Neural cell (in vitro differentiated cells): Measurements from ENCODE around the gene LZTR1. TPM values are rescaled to one million over a fixed set of nuclear protein-coding genes. Genes with fewer than 3 reads are reported as not detected.

Experiments used
- H2AFZ ChIP-seq: fragments of 200-600, 300-800 bp; sonication (generic), shearing (Covaris generic); 2 replicates; pipeline ENCODE4 v1.6.0; 2014; ENCODE audit warnings: low read depth, mild to moderate bottlenecking, antibody characterized with exemption, low read length, moderate library complexity
- H3F3A ChIP-seq: fragments of 200-600 bp; shearing (Covaris generic); 2 replicates; pipeline ENCODE4 v1.6.1; 2016; ENCODE audit warnings: mild to moderate bottlenecking, moderate library complexity, mixed read lengths, antibody characterized with exemption, low read length; ENCODE audit not compliant: insufficient read depth, poor library complexity, severe bottlenecking
- H3K27ac ChIP-seq: fragments of 200-600, 300-800 bp; sonication (generic), shearing (Covaris generic); 2 replicates; pipeline ENCODE4 v1.5.1; 2014; ENCODE audit warnings: mild to moderate bottlenecking, low read length, moderate library complexity
- H3K27me3 ChIP-seq: fragments of 300-800, 200-600 bp; sonication (generic), shearing (Covaris generic); 2 replicates; pipeline ENCODE4 v1.6.0; 2014; ENCODE audit warnings: mild to moderate bottlenecking, low read depth, low read length, moderate library complexity; ENCODE audit not compliant: insufficient read depth
- H3K36me3 ChIP-seq: fragments of 300-800, 200-600 bp; sonication (generic), shearing (Covaris generic); 2 replicates; pipeline ENCODE4 v1.5.1; 2014; ENCODE audit warnings: mild to moderate bottlenecking, antibody characterized with exemption, low read length, moderate library complexity; ENCODE audit not compliant: insufficient read depth
- H3K4me2 ChIP-seq: fragments of 300-800, 200-600 bp; sonication (generic), shearing (Covaris generic); 2 replicates; pipeline ENCODE4 v1.6.0; 2014; ENCODE audit warnings: mild to moderate bottlenecking, low read length
- H3K4me3 ChIP-seq: fragments of 300-800, 200-600 bp; sonication (generic), shearing (Covaris generic); 2 replicates; pipeline ENCODE4 v1.5.1; 2014; ENCODE audit warnings: mild to moderate bottlenecking, low read length, moderate library complexity
- H3K79me2 ChIP-seq: fragments of 200-600 bp; shearing (Covaris generic); replicated peaks from 2 replicates; pipeline ENCODE4 v1.6.0; 2014; ENCODE audit warnings: mild to moderate bottlenecking, low read length, moderate library complexity; ENCODE audit not compliant: insufficient read depth
- H3K9ac ChIP-seq: fragments of 300-800, 200-600 bp; sonication (generic), shearing (Covaris generic); 2 replicates; pipeline ENCODE4 v1.6.1; 2016; ENCODE audit warnings: mild to moderate bottlenecking, low read length, mixed read lengths
- H3K9me2 ChIP-seq: fragments of 200-600 bp; shearing (Covaris generic); 2 replicates; pipeline ENCODE4 v1.6.1; 2016; ENCODE audit warnings: mild to moderate bottlenecking, low read length, mixed read lengths; ENCODE audit not compliant: insufficient read depth
- H3K9me3 ChIP-seq: fragments of 200-600, 300-800 bp; sonication (generic), shearing (Covaris generic); 2 replicates; pipeline ENCODE4 v1.6.1; 2016; ENCODE audit warnings: mild to moderate bottlenecking, mixed run types, low read length, moderate library complexity, mixed read lengths
- H4K20me1 ChIP-seq: fragments of 200-600 bp; shearing (Covaris generic); 2 replicates; pipeline ENCODE4 v1.6.1; 2016; ENCODE audit warnings: mild to moderate bottlenecking, mixed run types; ENCODE audit not compliant: insufficient read depth
- EP300 ChIP-seq: fragments of 450-650 bp; conservative IDR thresholded peaks from 2 replicates; pipeline ENCODE4 v1.6.1; 2014; ENCODE audit warnings: antibody characterized with exemption, mild to moderate bottlenecking, moderate library complexity; ENCODE audit not compliant: poor library complexity, severe bottlenecking
- EZH2 ChIP-seq: fragments of 200-600, 300-800 bp; shearing (Covaris generic), sonication (generic); IDR thresholded peaks from 2 replicates; pipeline ENCODE4 v1.6.1; 2014; ENCODE audit warnings: antibody characterized with exemption, low read length, borderline replicate concordance, mild to moderate bottlenecking; ENCODE audit not compliant: insufficient read depth, poor library complexity, severe bottlenecking
- MXI1 ChIP-seq: fragments of 450-650 bp; conservative IDR thresholded peaks from 2 replicates; pipeline ENCODE4 v1.6.1; 2014; ENCODE audit warnings: antibody characterized with exemption, mild to moderate bottlenecking; ENCODE audit not compliant: poor library complexity, severe bottlenecking
- POLR2AphosphoS5 ChIP-seq: IDR thresholded peaks from 2 replicates; pipeline ENCODE4 v1.6.1; 2012
- RAD21 ChIP-seq: fragments of 450-650 bp; conservative IDR thresholded peaks from 2 replicates; pipeline ENCODE4 v1.6.1; 2014; ENCODE audit warnings: antibody characterized with exemption, mild to moderate bottlenecking, moderate library complexity
- SMC3 ChIP-seq: fragments of 450-650 bp; conservative IDR thresholded peaks from 2 replicates; pipeline ENCODE4 v1.6.1; 2014; ENCODE audit warnings: antibody characterized with exemption, mild to moderate bottlenecking, moderate library complexity; ENCODE audit not compliant: poor library complexity
- TAF1 ChIP-seq: IDR thresholded peaks from 2 replicates; pipeline ENCODE4 v1.6.1; 2012; ENCODE audit warnings: low read depth
- polyA plus RNA-seq: library from polyadenylated mRNA; depleted of rRNA; stranded (reverse); fragments of >200 nt; gene quantifications from 2 replicates; pipeline ENCODE4 v1.2.3, GENCODE V29; 2014
- TF ChIP-seq, protein P1 (sequence below): fragments of 450-650 bp; IDR thresholded peaks from 2 replicates; pipeline ENCODE4 v1.5.1; 2014; ENCODE audit warnings: antibody characterized with exemption, mild to moderate bottlenecking, moderate library complexity; ENCODE audit not compliant: poor library complexity, severe bottlenecking
- TF ChIP-seq, protein P2 (sequence below): IDR thresholded peaks from 2 replicates; pipeline ENCODE4 v1.6.1; 2012; ENCODE audit warnings: borderline replicate concordance

Gene LZTR1
- polyA plus RNA-seq, 1 donor from 2014 or later: 114 TPM

DNA sequence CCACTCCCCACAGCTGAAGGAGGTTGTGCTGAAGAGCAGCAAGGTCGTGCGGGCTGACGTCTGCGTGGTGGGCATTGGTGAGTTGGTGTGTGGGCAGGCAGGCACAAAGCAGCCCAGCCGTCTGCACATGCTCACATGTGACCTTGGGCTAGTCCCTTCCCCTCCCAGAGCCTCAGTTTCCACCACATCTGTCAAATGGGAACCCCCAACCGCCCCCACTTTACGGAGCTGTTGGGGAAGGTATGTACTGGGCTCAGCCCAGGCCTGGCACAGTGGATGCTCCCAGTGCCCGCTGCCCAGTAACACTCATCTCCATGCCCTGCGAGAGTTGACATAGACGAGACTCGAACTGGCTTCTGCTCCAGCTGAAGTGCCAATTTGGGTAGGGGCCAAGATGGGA, 5.1 kb upstream of the LZTR1 start:
- no peak overlapping the region for H3K9ac ChIP-seq
- no peak overlapping the region for H3K4me3 ChIP-seq
- TF ChIP-seq, protein P1, sequence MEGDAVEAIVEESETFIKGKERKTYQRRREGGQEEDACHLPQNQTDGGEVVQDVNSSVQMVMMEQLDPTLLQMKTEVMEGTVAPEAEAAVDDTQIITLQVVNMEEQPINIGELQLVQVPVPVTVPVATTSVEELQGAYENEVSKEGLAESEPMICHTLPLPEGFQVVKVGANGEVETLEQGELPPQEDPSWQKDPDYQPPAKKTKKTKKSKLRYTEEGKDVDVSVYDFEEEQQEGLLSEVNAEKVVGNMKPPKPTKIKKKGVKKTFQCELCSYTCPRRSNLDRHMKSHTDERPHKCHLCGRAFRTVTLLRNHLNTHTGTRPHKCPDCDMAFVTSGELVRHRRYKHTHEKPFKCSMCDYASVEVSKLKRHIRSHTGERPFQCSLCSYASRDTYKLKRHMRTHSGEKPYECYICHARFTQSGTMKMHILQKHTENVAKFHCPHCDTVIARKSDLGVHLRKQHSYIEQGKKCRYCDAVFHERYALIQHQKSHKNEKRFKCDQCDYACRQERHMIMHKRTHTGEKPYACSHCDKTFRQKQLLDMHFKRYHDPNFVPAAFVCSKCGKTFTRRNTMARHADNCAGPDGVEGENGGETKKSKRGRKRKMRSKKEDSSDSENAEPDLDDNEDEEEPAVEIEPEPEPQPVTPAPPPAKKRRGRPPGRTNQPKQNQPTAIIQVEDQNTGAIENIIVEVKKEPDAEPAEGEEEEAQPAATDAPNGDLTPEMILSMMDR: no peak
- no peak for TF ChIP-seq TAF1
- TF ChIP-seq RAD21: no peak
- TF ChIP-seq, protein P2, sequence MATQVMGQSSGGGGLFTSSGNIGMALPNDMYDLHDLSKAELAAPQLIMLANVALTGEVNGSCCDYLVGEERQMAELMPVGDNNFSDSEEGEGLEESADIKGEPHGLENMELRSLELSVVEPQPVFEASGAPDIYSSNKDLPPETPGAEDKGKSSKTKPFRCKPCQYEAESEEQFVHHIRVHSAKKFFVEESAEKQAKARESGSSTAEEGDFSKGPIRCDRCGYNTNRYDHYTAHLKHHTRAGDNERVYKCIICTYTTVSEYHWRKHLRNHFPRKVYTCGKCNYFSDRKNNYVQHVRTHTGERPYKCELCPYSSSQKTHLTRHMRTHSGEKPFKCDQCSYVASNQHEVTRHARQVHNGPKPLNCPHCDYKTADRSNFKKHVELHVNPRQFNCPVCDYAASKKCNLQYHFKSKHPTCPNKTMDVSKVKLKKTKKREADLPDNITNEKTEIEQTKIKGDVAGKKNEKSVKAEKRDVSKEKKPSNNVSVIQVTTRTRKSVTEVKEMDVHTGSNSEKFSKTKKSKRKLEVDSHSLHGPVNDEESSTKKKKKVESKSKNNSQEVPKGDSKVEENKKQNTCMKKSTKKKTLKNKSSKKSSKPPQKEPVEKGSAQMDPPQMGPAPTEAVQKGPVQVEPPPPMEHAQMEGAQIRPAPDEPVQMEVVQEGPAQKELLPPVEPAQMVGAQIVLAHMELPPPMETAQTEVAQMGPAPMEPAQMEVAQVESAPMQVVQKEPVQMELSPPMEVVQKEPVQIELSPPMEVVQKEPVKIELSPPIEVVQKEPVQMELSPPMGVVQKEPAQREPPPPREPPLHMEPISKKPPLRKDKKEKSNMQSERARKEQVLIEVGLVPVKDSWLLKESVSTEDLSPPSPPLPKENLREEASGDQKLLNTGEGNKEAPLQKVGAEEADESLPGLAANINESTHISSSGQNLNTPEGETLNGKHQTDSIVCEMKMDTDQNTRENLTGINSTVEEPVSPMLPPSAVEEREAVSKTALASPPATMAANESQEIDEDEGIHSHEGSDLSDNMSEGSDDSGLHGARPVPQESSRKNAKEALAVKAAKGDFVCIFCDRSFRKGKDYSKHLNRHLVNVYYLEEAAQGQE: no peak
- no peak for TF ChIP-seq SMC3
- TF ChIP-seq MXI1: no peak
- TF ChIP-seq EZH2: no peak
- TF ChIP-seq EP300: no peak
- no peak for TF ChIP-seq POLR2AphosphoS5
- H3K36me3 ChIP-seq: no peaks in the 10 kb centered on the region
- no peaks in the 10 kb centered on the region for H3F3A ChIP-seq
- H3K9me2 ChIP-seq: no peaks in the 10 kb centered on the region
- no peaks in the 10 kb centered on the region for H3K27me3 ChIP-seq
- no peak overlapping the region for H3K4me2 ChIP-seq
- H3K79me2 ChIP-seq: no peaks in the 10 kb centered on the region
- no peaks in the 10 kb centered on the region for H3K9me3 ChIP-seq
- no peak overlapping the region for H3K27ac ChIP-seq
- no peaks in the 10 kb centered on the region for H4K20me1 ChIP-seq
- no peak overlapping the region for H2AFZ ChIP-seq

DNA sequence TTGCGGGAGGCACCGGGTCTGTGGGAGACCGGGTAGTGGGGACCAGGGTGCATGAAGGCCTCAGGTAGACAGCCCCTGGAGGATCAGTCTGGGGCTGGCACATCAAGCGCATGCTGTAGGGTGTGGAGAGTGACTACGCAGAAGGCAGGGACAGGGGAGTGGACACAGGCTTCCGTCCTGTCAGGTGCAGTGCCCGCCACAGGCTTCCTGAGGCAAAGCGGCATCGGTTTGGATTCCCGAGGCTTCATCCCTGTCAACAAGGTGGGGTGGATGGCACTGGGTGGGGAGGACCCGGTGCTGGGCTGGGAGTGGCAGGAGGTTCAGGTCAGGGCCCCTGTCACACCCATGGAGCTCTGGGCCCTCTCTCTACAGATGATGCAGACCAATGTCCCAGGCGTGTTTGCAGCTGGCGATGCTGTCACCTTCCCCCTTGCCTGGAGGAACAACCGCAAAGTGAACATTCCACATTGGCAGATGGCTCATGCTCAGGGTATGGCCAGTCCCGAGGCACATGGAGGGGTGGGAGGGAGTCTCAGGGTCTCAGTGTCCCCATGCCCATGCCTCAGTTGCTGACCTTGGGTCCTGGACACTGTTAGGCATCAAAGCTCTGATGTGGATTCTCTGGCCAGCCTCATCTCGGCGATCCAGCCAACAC, 4.5 kb upstream of the LZTR1 start:
- Histone ChIP-seq H4K20me1 (no peaks in the 10 kb centered on the region), H3K9me3 (no peaks in the 10 kb centered on the region), H2AFZ (no peak overlapping the region), H3K27me3 (no peaks in the 10 kb centered on the region), H3K79me2 (no peaks in the 10 kb centered on the region), H3K9me2 (no peaks in the 10 kb centered on the region), H3K4me2 (no peak overlapping the region), H3K9ac (no peak overlapping the region), H3K27ac (no peak overlapping the region), H3K4me3 (no peak overlapping the region), H3F3A (no peaks in the 10 kb centered on the region), H3K36me3 (no peaks in the 10 kb centered on the region)
- TF ChIP-seq MXI1 (no peak), POLR2AphosphoS5 (no peak), EZH2 (no peak), EP300 (no peak), RAD21 (no peak), TAF1 (no peak), SMC3 (no peak)
- TF ChIP-seq, protein P2: no peak
- TF ChIP-seq, protein P1: no peak
